H1 (cell line): ENCODE results near the gene NDUFB2. TPM values are rescaled to one million over a fixed set of nuclear protein-coding genes. Genes with fewer than 3 reads are reported as not detected.

Source experiments
- CTCF ChIA-PET: fragments of 300-600 bp; sonication (Branson Sonifier 250); formaldehyde crosslinking; loops from one replicate; lab custom pipeline; 2021; ENCODE audit not compliant: partially characterized antibody; lab: Charles Lee
- POLR2A ChIA-PET: fragments of 300-600 bp; sonication (Branson Sonifier 250); formaldehyde crosslinking; loops from one replicate; lab custom pipeline; 2021; ENCODE audit warnings: inconsistent platforms; ENCODE audit not compliant: partially characterized antibody; lab: Charles Lee
- DNase-seq, 2 experiments: peaks; one replicate each; pipeline versions ENCODE4 v3.0.0 to v3.0.0-alpha.2; 2010 to 2022; ENCODE audit warnings: low spot score in 2 of 2, low read depth in 1 of 2, mixed read lengths in 1 of 2
- FAIRE-seq: peaks from 2 replicates; lab custom pipeline; 2011; peaks lifted over from hg19 to GRCh38; lab: Jason Lieb, UNC
- H2AFZ ChIP-seq: 2 replicates; pipeline ENCODE4 v1.8.1; 2012; ENCODE audit warnings: low read length, inconsistent platforms
- H2AK5ac ChIP-seq: 2 replicates; pipeline ENCODE4 v1.6.1; 2013; ENCODE audit warnings: low read depth, low read length
- H2BK120ac ChIP-seq: replicated peaks from 2 replicates; pipeline ENCODE3; 2013; ENCODE audit warnings: low read depth, low read length, inconsistent platforms
- H2BK12ac ChIP-seq: 2 replicates; pipeline ENCODE4 v1.6.1; 2013; ENCODE audit warnings: low read depth, low read length
- H2BK15ac ChIP-seq: 2 replicates; pipeline ENCODE4 v1.6.1; 2013; ENCODE audit warnings: low read length
- H2BK20ac ChIP-seq: 2 replicates; pipeline ENCODE4 v1.6.1; 2013; ENCODE audit warnings: low read length
- H2BK5ac ChIP-seq: 2 replicates; pipeline ENCODE4 v1.6.1; 2013; ENCODE audit warnings: low read depth, low read length
- H3K14ac ChIP-seq: 2 replicates; pipeline ENCODE4 v1.6.1; 2013; ENCODE audit warnings: inconsistent platforms; ENCODE audit not compliant: insufficient read length
- H3K18ac ChIP-seq: 2 replicates; pipeline ENCODE4 v1.6.1; 2013; ENCODE audit warnings: low read length; ENCODE audit errors: extremely low read depth
- H3K23ac ChIP-seq: 2 replicates; pipeline ENCODE4 v1.6.1; 2013; ENCODE audit warnings: inconsistent platforms; ENCODE audit not compliant: insufficient read length
- H3K23me2 ChIP-seq: 2 replicates; pipeline ENCODE4 v1.6.1; 2013; ENCODE audit warnings: low read depth, low read length
- H3K27ac ChIP-seq: 2 replicates; pipeline ENCODE4 v1.6.1; 2011; ENCODE audit warnings: low read depth, low read length, inconsistent platforms
- H3K27me3 ChIP-seq, 4 experiments: replicated peaks in 1 of 4; 1 replicate in 1 of 4; 2 replicates in 3 of 4; pipeline versions ENCODE4 v1.6.1 to v1.8.1; 2011 to 2013; ENCODE audit warnings: low read length in 3 of 4, mild to moderate bottlenecking in 3 of 4, inconsistent platforms in 2 of 4, mixed read lengths in 2 of 4, moderate library complexity in 1 of 4; ENCODE audit not compliant: control insufficient read depth in 3 of 4, insufficient read depth in 3 of 4; ENCODE audit errors: extremely low read depth in 1 of 4
- H3K36me3 ChIP-seq, 4 experiments: 2 replicates each; pipeline versions ENCODE4 v1.6.1 to v1.8.1; 2011 to 2013; ENCODE audit warnings: mild to moderate bottlenecking in 4 of 4, low read length in 3 of 4, moderate library complexity in 2 of 4, control low read depth in 1 of 4, inconsistent platforms in 1 of 4; ENCODE audit not compliant: insufficient read depth in 4 of 4, control insufficient read depth in 2 of 4
- H3K4ac ChIP-seq: replicated peaks from 2 replicates; pipeline ENCODE3; 2013; ENCODE audit warnings: low read length, low read depth, mixed read lengths, inconsistent platforms; ENCODE audit not compliant: insufficient read length
- H3K4me1 ChIP-seq, 4 experiments: replicated peaks in 1 of 4; 1 replicate in 1 of 4; 2 replicates in 3 of 4; pipeline versions ENCODE4 v1.6.1 to v1.8.1; 2011 to 2013; ENCODE audit warnings: low read length in 3 of 4, inconsistent platforms in 2 of 4, mixed read lengths in 1 of 4; ENCODE audit not compliant: insufficient read depth in 4 of 4, control insufficient read depth in 3 of 4
- H3K4me2 ChIP-seq, 2 experiments: 2 replicates each; pipeline versions ENCODE4 v1.6.1 to v1.8.1; 2011 to 2013; ENCODE audit warnings: low read depth in 2 of 2, low read length in 2 of 2, control low read depth in 1 of 2, inconsistent platforms in 1 of 2, mild to moderate bottlenecking in 1 of 2; ENCODE audit not compliant: insufficient read depth in 1 of 2
- H3K4me3 ChIP-seq, 4 experiments: fragments of 200-600, 300-600 bp in 1 of 4; sonication (generic), shearing (Covaris generic), sonication (Bioruptor Twin) in 1 of 4; 2 replicates each; pipeline versions ENCODE4 v1.5.1 to v1.8.1; 2011 to 2016; ENCODE audit warnings: low read length in 4 of 4, low read depth in 3 of 4, control low read depth in 2 of 4, inconsistent platforms in 2 of 4, mild to moderate bottlenecking in 2 of 4, mixed read lengths in 1 of 4, moderate library complexity in 1 of 4; ENCODE audit not compliant: insufficient read depth in 2 of 4; ENCODE audit errors: extremely low read depth in 1 of 4
- H3K56ac ChIP-seq: replicated peaks from 2 replicates; pipeline ENCODE3; 2013; ENCODE audit warnings: low read depth, mild to moderate bottlenecking, mixed read lengths, low read length, inconsistent platforms; ENCODE audit not compliant: insufficient read length
- H3K79me1 ChIP-seq: 2 replicates; pipeline ENCODE4 v1.6.1; 2013; ENCODE audit warnings: low read depth, low read length, control low read depth
- H3K79me2 ChIP-seq, 2 experiments: 2 replicates each; pipeline versions ENCODE4 v1.6.1 to v1.8.1; 2012 to 2013; ENCODE audit warnings: low read length in 2 of 2, mild to moderate bottlenecking in 2 of 2, inconsistent platforms in 1 of 2; ENCODE audit not compliant: insufficient read depth in 2 of 2, control insufficient read depth in 1 of 2
- H3K9ac ChIP-seq, 4 experiments: replicated peaks in 1 of 4; 1 replicate in 1 of 4; 2 replicates in 3 of 4; pipeline versions ENCODE4 v1.6.1 to v1.8.1; 2011 to 2013; ENCODE audit warnings: low read depth in 3 of 4, low read length in 3 of 4, control low read depth in 2 of 4, mild to moderate bottlenecking in 2 of 4, moderate library complexity in 2 of 4, inconsistent platforms in 1 of 4; ENCODE audit errors: extremely low read depth in 1 of 4
- H3K9me3 ChIP-seq, 2 experiments: 2 replicates each; pipeline versions ENCODE4 v1.6.1 to v1.8.1; 2012 to 2013; ENCODE audit warnings: mild to moderate bottlenecking in 2 of 2, moderate library complexity in 2 of 2, control low read depth in 1 of 2, inconsistent platforms in 1 of 2, low read depth in 1 of 2, low read length in 1 of 2, mixed read lengths in 1 of 2; ENCODE audit not compliant: insufficient read depth in 2 of 2
- H4K20me1 ChIP-seq, 2 experiments: replicated peaks in 1 of 2; 2 replicates each; pipeline versions ENCODE3 to v1.8.1; 2011 to 2013; ENCODE audit warnings: inconsistent platforms in 2 of 2, low read length in 2 of 2, mild to moderate bottlenecking in 1 of 2; ENCODE audit not compliant: insufficient read depth in 2 of 2, control insufficient read depth in 1 of 2
- H4K5ac ChIP-seq: 2 replicates; pipeline ENCODE4 v1.6.1; 2013; ENCODE audit warnings: low read length, low read depth, mixed read lengths, inconsistent platforms; ENCODE audit not compliant: insufficient read length
- H4K8ac ChIP-seq: 2 replicates; pipeline ENCODE4 v1.8.0; 2013; ENCODE audit warnings: mild to moderate bottlenecking, moderate library complexity, low read length, inconsistent platforms; ENCODE audit not compliant: insufficient read depth; ENCODE audit errors: extremely low read depth
- H4K91ac ChIP-seq: replicated peaks from 2 replicates; pipeline ENCODE3; 2013; ENCODE audit warnings: low read length, mixed read lengths, inconsistent platforms; ENCODE audit not compliant: insufficient read length
- ATF2 ChIP-seq: IDR thresholded peaks from 2 replicates; pipeline ENCODE4 v1.6.1; 2012; ENCODE audit warnings: low read length, inconsistent platforms
- BRCA1 ChIP-seq: IDR thresholded peaks from 2 replicates; pipeline ENCODE4 v1.6.1; 2012; ENCODE audit warnings: low read depth, low read length, improper control_type of control experiment
- CREB1 ChIP-seq: IDR thresholded peaks from 2 replicates; pipeline ENCODE4 v1.6.1; 2012; ENCODE audit warnings: inconsistent platforms
- MAFK ChIP-seq: IDR thresholded peaks from 2 replicates; pipeline ENCODE4 v1.6.1; 2012; ENCODE audit warnings: low read depth, mild to moderate bottlenecking, improper control_type of control experiment, low read length
- SP1 ChIP-seq: IDR thresholded peaks from 2 replicates; pipeline ENCODE4 v1.6.1; 2011; ENCODE audit warnings: low read depth, low read length
- SUZ12 ChIP-seq: fragments of 200-600 bp; sonication (generic); IDR thresholded peaks from 2 replicates; pipeline ENCODE4 v1.6.1; 2012; ENCODE audit warnings: mild to moderate bottlenecking, inconsistent platforms, low read length, moderate library complexity, mixed read lengths
- WGBS, 2 experiments: shearing (Covaris generic) in 1 of 2; methylation state at CpG; one replicate each; pipeline versions ENCODE4 v1.1.6 to v1.1.7; 2013 to 2015; ENCODE audit warnings: low lambda C conversion rate in 2 of 2, mixed read lengths in 2 of 2, inconsistent platforms in 1 of 2, low coverage in 1 of 2, missing lambda C conversion rate in 1 of 2; ENCODE audit not compliant: insufficient replicate concordance in 2 of 2, insufficient coverage in 1 of 2, insufficient read length in 1 of 2; ENCODE audit errors: extremely low coverage in 1 of 2, missing lambda C conversion rate in 1 of 2; 5-methylcytosine and 5-hydroxymethylcytosine counted together
- long read RNA-seq, 2 experiments: library from RNA in 1 of 2; library from capped mRNA in 1 of 2; stranded (forward); transcript quantifications; one replicate each; pipeline ENCODE4 v2.0.0, GENCODE V29; 2021; ENCODE audit warnings: inconsistent platforms in 1 of 2
- polyA minus RNA-seq, 3 experiments: library from RNA; depleted of rRNA, polyadenylated mRNA; stranded (reverse); fragments of >200 nt; gene quantifications; 1 replicate in 2 of 3; 2 replicates in 1 of 3; pipeline ENCODE4 v1.2.3, GENCODE V29; 2011
- polyA plus RNA-seq, 7 experiments: library from polyadenylated mRNA; depleted of rRNA in 3 of 7; stranded (reverse) in 5 of 7; unstranded in 2 of 7; fragments of >200 nt in 5 of 7; fragments of 200-250 nt in 2 of 7; gene quantifications; 1 replicate in 5 of 7; 2 replicates in 1 of 7; 4 replicates in 1 of 7; pipeline versions ENCODE4 v1.2.1 to v1.2.3, GENCODE V29; 2011 to 2013; ENCODE audit warnings: missing spikeins in 2 of 7, mixed read lengths in 2 of 7
- total RNA-seq: library from RNA; stranded (reverse); fragmentation: NEBNext Ultra II Directional; extraction: Animal tissue kit (Norgen Biotek cat#: 25700); gene quantifications from 2 replicates; pipeline ENCODE4 v1.2.1, GENCODE V29; 2021

The NDUFB2 gene
- 168 and 170 TPM in 2 replicates for total RNA-seq
- polyA plus RNA-seq (2011; rRNA removed): 881 and 997 TPM in 2 replicates
- 532 TPM for polyA plus RNA-seq (2011; cell fraction: cytosol; rRNA removed)
- polyA plus RNA-seq (2011; cell fraction: nucleus; rRNA removed): 232 TPM
- polyA plus RNA-seq (2012, experiment 1 of 2): 258 to 279 TPM (median 266 TPM) in 4 replicates
- 637 TPM for polyA plus RNA-seq (2012, experiment 2 of 2)
- 290 TPM for polyA plus RNA-seq (2013, experiment 1 of 2)
- polyA plus RNA-seq (2013, experiment 2 of 2): 324 TPM
- 45.0 and 47.6 TPM in 2 replicates for polyA minus RNA-seq (2011; rRNA and poly(A)+ RNA removed)
- polyA minus RNA-seq (2011; cell fraction: cytosol; rRNA and poly(A)+ RNA removed): 37.9 TPM
- polyA minus RNA-seq (2011; cell fraction: nucleus; rRNA and poly(A)+ RNA removed): 43.9 TPM
- long read RNA-seq, experiment 1, transcript NDUFB2-201 (4 exons, 504 nt): major isoform, 92 of 110 reads
- long read RNA-seq, experiment 1, transcript NDUFB2-214 (3 exons, 665 nt): minor isoform, 5 of 110 reads
- long read RNA-seq, experiment 1, partial matches to known transcripts: 0 of 110 reads
- long read RNA-seq, experiment 1, other reads (novel, unspliced or antisense): 10 of 110 reads
- long read RNA-seq, experiment 2, partial matches to known transcripts: 0 of 4 reads
- long read RNA-seq, experiment 2, other reads (novel, unspliced or antisense): 1 of 4 reads

- Histone ChIP-seq H3K4me1 (peaks cover 0 to 6% (median 2%) of the 10 kb centered on the region in 4 experiments; a peak in 3 of 7 replicates), H4K91ac (peak within 1 kb of the TSS; percentile 98), H4K20me1 (no peaks in the 10 kb centered on the region), H3K9me3 (no peaks in the 10 kb centered on the region), H2BK5ac (peak within 1 kb of the TSS; percentile 96), H3K27ac (peak within 1 kb of the TSS; percentile 90), H3K27me3 (no peaks in the 10 kb centered on the region), H4K5ac (peak within 1 kb of the TSS; percentile 98), H3K14ac (no peak within 1 kb of the TSS), H4K8ac (peak within 1 kb of the TSS; percentile 97), H2BK20ac (no peak within 1 kb of the TSS), H2BK120ac (no peak within 1 kb of the TSS), H3K79me2 (peaks cover 0 to 36% of the 10 kb centered on the region in 2 experiments; a peak in 2 of 4 replicates), H2AFZ (peak within 1 kb of the TSS; percentile 99), H3K4me2 (peak within 1 kb of the TSS; percentile 68 to 80), H3K4me3 (peak within 1 kb of the TSS; percentile 65 to 92 (median 88)), H3K56ac (peak within 1 kb of the TSS; percentile 87), H3K79me1 (peaks cover 3% of the 10 kb centered on the region; the same call in 1 of the 2 replicates), H3K9ac (peak within 1 kb of the TSS; percentile 64 to 89 (median 88)), H2BK15ac (peak within 1 kb of the TSS; percentile 99; the same call in 1 of the 2 replicates), H2AK5ac (no peak within 1 kb of the TSS), H3K36me3 (no peaks in the 10 kb centered on the region), H3K23me2 (peaks cover 2% of the 10 kb centered on the region; the same call in 1 of the 2 replicates), H3K18ac (peak within 1 kb of the TSS; percentile 96; the same call in 1 of the 2 replicates), H3K4ac (no peak within 1 kb of the TSS), H3K23ac (no peak within 1 kb of the TSS), H2BK12ac (peak within 1 kb of the TSS; percentile 55)
- 1% methylated on average over 65 of the region's 82 CpGs; no CpG with 5 or more reads in 1 of the 2 experiments for WGBS, 2 experiments
- ChIA-PET POLR2A (interaction anchor here (0.6 to 2.0 kb wide), 6 partner anchors 10 to 330 kb away, joined by 3 to 6 read pairs (median 3); partner anchors contain the start of gene ADCK2), CTCF (interaction anchor here (0.6 to 1.3 kb wide), 5 partner anchors 11 to 315 kb away, joined by 3 to 6 read pairs (median 3); no protein-coding TSS in a partner anchor)
- FAIRE-seq (no peak), DNase-seq (peak; percentile 51 to 96)
- TF ChIP-seq SUZ12 (no peak), SP1 (0 out of 2 replicates have a peak, but pooled peaks have one; percentile 16), CREB1 (0 out of 2 replicates have a peak, but pooled peaks have one; percentile 18), BRCA1 (no peak), ATF2 (no peak), MAFK (no peak)
Measured at GRCh38 chr7:140696680-140697446, at the start of gene NDUFB2. Gene NDUFB2, plus strand, starts transcription at chr7:140696708. Its CDS starts 37 bp downstream, at chr7:140696745.
